HCT116 (cell line): ENCODE measurements around the gene CEP131.

Experiments used
- CTCF ChIP-seq, 3 experiments: fragments of 200-600 bp in 1 of 3; sonication (generic) in 1 of 3; IDR thresholded peaks in 2 of 3; conservative IDR thresholded peaks in 1 of 3; 2 replicates each; pipeline ENCODE4 v1.5.1; 2012 to 2017; ENCODE audit warnings: low read depth in 2 of 3, low read length in 2 of 3, antibody characterized with exemption in 1 of 3, borderline replicate concordance in 1 of 3, control low read depth in 1 of 3, mild to moderate bottlenecking in 1 of 3, mixed read lengths in 1 of 3, mixed run types in 1 of 3, moderate library complexity in 1 of 3; ENCODE audit not compliant: insufficient read depth in 1 of 3
- MAX ChIP-seq: IDR thresholded peaks from 2 replicates; pipeline ENCODE4 v1.6.1; 2012

GRCh38 chr17:81270279-81270678 is 47.5 kb upstream of the CEP131 start:
- TF ChIP-seq CTCF (IDR thresholded peaks at IDR 0.05 in 2 of 3, conservative IDR thresholded peaks at IDR 0.05 in 1 of 3; ENCODE audit: borderline replicate concordance in 1 of 3, insufficient read depth in 1 of 3, low read depth in 2 of 3, low read length in 2 of 3) (no peak), MAX (no peak)
